Skeletal muscle tissue (tissue), 4 donors: Measurements from ENCODE around the gene TIGD3. TPM values are rescaled to one million over a fixed set of nuclear protein-coding genes. Genes with fewer than 3 reads are reported as not detected.

Experiments
- H3K27ac ChIP-seq: one replicate; pipeline ENCODE4 v1.7.0; 2013; ENCODE audit warnings: mild to moderate bottlenecking, low read depth, low read length, inconsistent platforms
- H3K27me3 ChIP-seq, 3 donors: one replicate each; pipeline ENCODE4 v1.7.0; 2013; ENCODE audit warnings: low read length in 3 of 3; ENCODE audit not compliant: control insufficient read depth in 3 of 3, insufficient read depth in 3 of 3
- H3K36me3 ChIP-seq, 3 donors: one replicate each; pipeline ENCODE4 v1.7.0; 2013; ENCODE audit warnings: low read length in 3 of 3; ENCODE audit not compliant: control insufficient read depth in 3 of 3, insufficient read depth in 3 of 3
- H3K4me1 ChIP-seq, 3 donors: one replicate each; pipeline ENCODE4 v1.7.0; 2013; ENCODE audit warnings: low read length in 3 of 3, mild to moderate bottlenecking in 3 of 3; ENCODE audit not compliant: control insufficient read depth in 3 of 3, insufficient read depth in 3 of 3
- H3K4me3 ChIP-seq, 3 donors: one replicate each; pipeline ENCODE4 v1.7.0; 2013; ENCODE audit warnings: low read length in 3 of 3
- H3K9ac ChIP-seq, 3 donors: one replicate each; pipeline ENCODE4 v1.7.0; 2013; ENCODE audit warnings: low read length in 3 of 3, mild to moderate bottlenecking in 3 of 3, moderate library complexity in 2 of 3, low read depth in 1 of 3
- H3K9me3 ChIP-seq, 3 donors: one replicate each; pipeline ENCODE4 v1.7.0; 2013; ENCODE audit warnings: low read length in 3 of 3; ENCODE audit not compliant: control insufficient read depth in 3 of 3
- total RNA-seq: library from RNA; depleted of rRNA; stranded (reverse); fragments of >200 nt; gene quantifications from one replicate; pipeline ENCODE4 v1.2.3, GENCODE V29; 2014
- donor health status: Osteomylitis.

The TIGD3 gene
- total RNA-seq, 1 donor from 2014 or later: not detected

- no peak overlapping the region for H3K4me3 ChIP-seq
- no peak overlapping the region for H3K9ac ChIP-seq
- H3K9me3 ChIP-seq: no peaks in the 10 kb centered on the region
- H3K27me3 ChIP-seq: no peaks in the 10 kb centered on the region
- H3K27ac ChIP-seq: no peak overlapping the region
- H3K4me1 ChIP-seq: peaks cover 3 to 9% (median 9%) of the 10 kb centered on the region in 3 donors
- peaks cover 60 to 72% (median 68%) of the 10 kb centered on the region in 3 donors for H3K36me3 ChIP-seq
Observed at GRCh38 chr11:65341856-65342255, 12.7 kb upstream of the TIGD3 start.

DNA sequence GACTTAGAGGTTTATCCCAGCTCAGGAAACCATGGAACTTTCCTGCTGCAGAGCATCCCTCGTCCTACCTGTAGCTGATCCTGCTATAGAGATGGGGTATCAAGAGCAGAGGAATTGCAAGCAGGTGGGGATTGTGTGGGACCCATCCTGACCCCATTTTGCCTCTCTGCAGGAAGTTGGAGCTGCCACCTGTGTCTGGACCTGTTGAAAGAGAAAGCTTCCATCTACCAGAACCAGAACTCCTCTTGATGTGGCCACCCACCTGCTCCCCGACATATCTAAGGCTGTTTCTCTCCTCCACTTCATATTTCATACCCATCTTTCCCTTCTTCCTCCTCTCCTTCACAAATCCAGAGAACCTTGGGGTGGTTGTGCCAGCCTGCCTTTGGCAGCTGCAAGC, 3.0 kb upstream of the TIGD3 start:
- Histone ChIP-seq H3K4me3 (no peak overlapping the region), H3K9ac (no peak overlapping the region), H3K36me3 (peaks cover 45 to 53% (median 47%) of the 10 kb centered on the region in 3 donors), H3K9me3 (no peaks in the 10 kb centered on the region), H3K27me3 (peaks cover 0 to 4% (median 0%) of the 10 kb centered on the region in 3 donors), H3K4me1 (peaks cover 21 to 27% (median 25%) of the 10 kb centered on the region in 3 donors), H3K27ac (no peak overlapping the region)

GRCh38 chr11:65352783-65353182, 1.8 kb upstream of the TIGD3 start:
- Histone ChIP-seq H3K36me3 (peaks cover 40 to 45% (median 42%) of the 10 kb centered on the region in 3 donors), H3K27me3 (peaks cover 0 to 10% (median 0%) of the 10 kb centered on the region in 3 donors)

GRCh38 chr11:65353376-65353775, 1.2 kb upstream of the TIGD3 start:
- Histone ChIP-seq H3K9me3 (no peaks in the 10 kb centered on the region), H3K4me3 (no peak overlapping the region), H3K36me3 (peaks cover 34 to 40% (median 36%) of the 10 kb centered on the region in 3 donors), H3K27ac (peak overlapping the region; percentile 47), H3K9ac (no peak overlapping the region), H3K4me1 (peaks cover 25 to 34% (median 33%) of the 10 kb centered on the region in 3 donors), H3K27me3 (peaks cover 0 to 10% (median 0%) of the 10 kb centered on the region in 3 donors)

More at GRCh38 chr11:65352783-65353182, 1.8 kb upstream of the TIGD3 start:
- H3K4me3 ChIP-seq: no peak overlapping the region
- H3K9ac ChIP-seq: no peak overlapping the region
- H3K4me1 ChIP-seq: peaks cover 25 to 34% (median 30%) of the 10 kb centered on the region in 3 donors
- H3K27ac ChIP-seq: no peak overlapping the region
- H3K9me3 ChIP-seq: no peaks in the 10 kb centered on the region

DNA sequence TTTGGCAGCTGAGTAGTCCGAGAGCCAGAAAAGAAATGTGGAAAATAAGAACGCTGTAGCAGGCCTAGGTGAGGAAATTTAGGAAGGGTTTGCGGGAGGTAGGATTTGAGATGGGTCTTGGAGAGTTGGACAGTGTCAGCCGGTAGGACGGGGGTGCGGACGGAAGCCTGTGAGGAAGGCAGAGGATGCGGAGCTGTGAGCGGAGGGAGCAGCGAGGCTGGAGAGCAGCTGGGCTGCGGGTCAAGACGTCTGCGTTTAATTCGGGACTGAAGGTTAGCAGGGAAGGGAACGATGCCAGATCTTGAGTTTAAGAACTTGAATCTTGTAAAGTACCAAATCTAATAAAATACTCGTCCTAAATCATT, 669 bp upstream of the TIGD3 start:
- Histone ChIP-seq H3K27me3 (peaks cover 0 to 10% (median 0%) of the 10 kb centered on the region in 3 donors), H3K36me3 (peaks cover 30 to 35% (median 31%) of the 10 kb centered on the region in 3 donors), H3K27ac (peak overlapping the region; percentile 47), H3K4me1 (peaks cover 25 to 34% (median 33%) of the 10 kb centered on the region in 3 donors), H3K9ac (peak overlapping the region; percentile 46 to 73 (median 62)), H3K4me3 (peak overlapping the region; percentile 82 to 91 (median 85)), H3K9me3 (no peaks in the 10 kb centered on the region)

GRCh38 chr11:65355013-65355775, 643 bp downstream of the TIGD3 start:
- H3K4me1 ChIP-seq: peaks cover 25 to 34% (median 33%) of the 10 kb centered on the region in 3 donors

DNA sequence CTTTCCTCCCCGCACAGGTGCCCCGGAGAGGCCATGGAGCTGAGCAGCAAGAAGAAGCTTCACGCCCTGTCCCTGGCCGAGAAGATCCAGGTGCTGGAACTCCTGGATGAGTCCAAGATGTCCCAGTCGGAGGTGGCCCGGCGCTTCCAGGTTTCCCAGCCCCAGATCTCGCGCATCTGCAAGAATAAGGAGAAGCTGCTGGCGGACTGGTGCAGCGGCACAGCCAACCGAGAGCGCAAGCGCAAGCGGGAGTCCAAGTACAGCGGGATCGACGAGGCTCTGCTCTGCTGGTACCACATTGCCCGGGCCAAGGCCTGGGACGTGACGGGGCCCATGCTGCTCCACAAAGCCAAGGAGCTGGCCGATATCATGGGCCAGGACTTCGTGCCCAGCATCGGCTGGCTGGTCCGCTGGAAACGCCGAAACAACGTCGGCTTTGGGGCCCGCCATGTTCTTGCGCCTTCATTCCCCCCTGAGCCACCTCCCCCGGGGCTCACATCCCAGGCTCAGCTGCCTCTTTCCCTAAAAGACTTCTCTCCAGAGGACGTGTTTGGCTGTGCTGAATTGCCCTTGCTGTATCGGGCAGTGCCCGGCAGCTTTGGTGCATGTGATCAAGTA, 1.3 kb downstream of the TIGD3 start:
- Histone ChIP-seq H3K36me3 (peaks cover 15 to 18% (median 15%) of the 10 kb centered on the region in 3 donors), H3K4me1 (peaks cover 25 to 34% (median 33%) of the 10 kb centered on the region in 3 donors), H3K4me3 (peak overlapping the region; percentile 48 to 91 (median 70)), H3K27me3 (peaks cover 0 to 10% (median 0%) of the 10 kb centered on the region in 3 donors), H3K9me3 (no peaks in the 10 kb centered on the region), H3K9ac (peak overlapping the region in 2 of 3 donors; percentile 36 to 74), H3K27ac (peak overlapping the region; percentile 30)

More at GRCh38 chr11:65355013-65355775, 643 bp downstream of the TIGD3 start:
- Histone ChIP-seq H3K36me3 (peaks cover 20 to 24% (median 20%) of the 10 kb centered on the region in 3 donors), H3K9me3 (no peaks in the 10 kb centered on the region), H3K9ac (peak overlapping the region in 2 of 3 donors; percentile 56 to 74), H3K4me3 (peak overlapping the region; percentile 48 to 91 (median 70)), H3K27ac (no peak overlapping the region), H3K27me3 (peaks cover 0 to 10% (median 0%) of the 10 kb centered on the region in 3 donors)

DNA sequence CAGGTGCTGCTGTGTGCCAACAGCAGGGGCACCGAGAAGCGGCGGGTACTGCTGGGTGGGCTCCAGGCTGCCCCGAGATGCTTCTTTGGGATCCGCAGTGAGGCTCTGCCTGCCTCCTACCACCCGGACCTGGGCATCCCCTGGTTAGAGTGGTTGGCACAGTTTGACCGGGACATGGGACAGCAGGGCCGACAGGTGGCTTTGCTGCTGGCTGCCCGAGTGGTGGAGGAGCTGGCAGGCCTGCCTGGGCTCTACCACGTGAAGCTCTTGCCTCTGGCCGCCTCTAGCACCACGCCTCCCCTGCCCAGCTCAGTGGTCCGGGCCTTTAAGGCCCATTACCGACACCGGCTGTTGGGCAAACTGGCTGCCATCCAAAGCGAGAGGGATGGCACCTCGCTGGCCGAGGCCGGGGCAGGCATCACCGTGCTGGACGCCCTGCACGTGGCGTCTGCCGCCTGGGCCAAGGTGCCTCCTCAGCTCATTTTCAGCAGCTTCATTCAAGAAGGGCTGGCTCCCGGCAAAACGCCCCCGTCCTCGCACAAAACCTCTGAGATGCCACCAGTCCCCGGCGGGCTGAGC, 1.9 kb downstream of the TIGD3 start:
- peaks cover 12 to 14% (median 12%) of the 10 kb centered on the region in 3 donors for H3K36me3 ChIP-seq
- peak overlapping the region; percentile 48 to 91 (median 70) for H3K4me3 ChIP-seq
- peaks cover 25 to 34% (median 33%) of the 10 kb centered on the region in 3 donors for H3K4me1 ChIP-seq
- peak overlapping the region in 1 of 3 donors; percentile 74 for H3K9ac ChIP-seq
- H3K9me3 ChIP-seq: no peaks in the 10 kb centered on the region
- H3K27me3 ChIP-seq: peaks cover 0 to 10% (median 0%) of the 10 kb centered on the region in 3 donors
- peak overlapping the region; percentile 30 for H3K27ac ChIP-seq

DNA sequence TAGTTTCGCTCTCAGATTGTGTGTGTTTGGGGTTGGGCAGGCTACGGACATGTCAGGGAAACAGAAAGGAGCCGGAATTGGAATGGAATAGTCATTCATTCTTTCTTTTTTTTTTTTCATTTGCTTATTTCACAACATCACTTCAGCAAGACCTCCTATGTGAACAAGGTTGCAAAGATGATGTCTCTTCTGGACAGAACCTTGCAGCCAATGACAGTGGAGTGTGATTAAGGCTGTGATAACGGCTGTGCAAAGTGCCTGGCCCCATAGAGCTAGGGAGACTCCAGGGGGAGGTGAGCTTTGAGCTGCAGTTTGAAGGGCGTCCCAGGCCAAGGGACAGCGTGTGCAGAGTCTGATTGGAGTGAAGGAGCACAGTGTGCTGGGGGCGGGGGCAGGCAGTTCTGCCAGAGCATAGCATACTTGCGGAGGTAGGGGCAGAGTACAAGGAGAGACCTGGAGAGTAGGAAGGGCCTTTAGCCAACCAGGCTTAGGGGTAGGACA, 3.4 kb downstream of the TIGD3 start:
- peaks cover 0 to 10% (median 0%) of the 10 kb centered on the region in 3 donors for H3K27me3 ChIP-seq
- H3K36me3 ChIP-seq: no peaks in the 10 kb centered on the region
- H3K4me1 ChIP-seq: peaks cover 25 to 34% (median 33%) of the 10 kb centered on the region in 3 donors
- no peak overlapping the region for H3K9ac ChIP-seq
- H3K4me3 ChIP-seq: no peak overlapping the region
- H3K9me3 ChIP-seq: no peaks in the 10 kb centered on the region
- H3K27ac ChIP-seq: no peak overlapping the region
